Measurements from ENCODE around the gene DNMT3A.

GRCh38 chr2:25198576-25198975 lies 143.1 kb downstream of the DNMT3A start:
- TF ChIP-seq POLR2A (IDR thresholded peaks at IDR 0.05) = no peak
- no peak for TF ChIP-seq CTCF (IDR thresholded peaks at IDR 0.05)
